ENCODE results near the gene RTN4IP1.
"Not testable (repeated sequence)": the region's sequence is repeated elsewhere in the genome, so short reads cannot be mapped to it uniquely, and the experiment has no call there.

The RTN4IP1 gene

GRCh38 chr6:106591111-106591825, 38.0 kb downstream of the RTN4IP1 start:
- Histone ChIP-seq H3K9ac (ENCODE audit: low read length in 5 of 5) (peak overlapping the region in 1 of 5 donors; percentile 20), H3K27ac (ENCODE audit: low read depth, low read length) (peak overlapping the region; percentile 85)

DNA sequence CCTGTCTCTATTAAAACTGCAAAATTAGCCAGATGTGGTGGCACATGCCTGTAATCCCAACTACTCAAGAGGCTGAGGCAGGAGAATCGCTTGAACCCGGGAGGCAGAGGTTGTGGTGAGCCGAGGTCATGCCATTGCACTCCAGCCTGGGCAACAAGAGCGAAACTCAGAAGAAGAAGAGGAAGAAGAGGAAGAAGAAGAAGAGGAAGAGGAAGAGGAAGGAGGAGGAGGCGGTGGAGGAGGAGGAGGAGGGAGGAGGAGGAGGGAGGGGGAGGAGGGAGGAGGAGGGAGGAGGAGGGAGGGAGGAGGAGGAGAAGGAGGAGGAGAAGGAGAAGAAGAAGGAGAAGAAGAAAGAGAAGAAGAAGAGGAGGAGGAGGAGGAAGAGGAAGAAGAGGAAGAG, 40.4 kb downstream of the RTN4IP1 start:
- not testable (repeated sequence) for H3K27me3 ChIP-seq (ENCODE audit: control insufficient read depth in 5 of 5, insufficient read depth in 4 of 5, low read length in 5 of 5); H3K9ac ChIP-seq (ENCODE audit: low read length in 5 of 5); H3K27ac ChIP-seq (ENCODE audit: low read depth, low read length); H3K9me3 ChIP-seq (ENCODE audit: control insufficient read depth in 5 of 5, low read length in 5 of 5); H3K4me3 ChIP-seq (ENCODE audit: low read depth in 1 of 5, low read length in 5 of 5)
- peaks cover 5 to 16% (median 7%) of the 10 kb centered on the region in 5 donors for H3K36me3 ChIP-seq (ENCODE audit: control insufficient read depth in 5 of 5, insufficient read depth in 5 of 5, low read length in 5 of 5)
- peaks cover 0 to 19% (median 15%) of the 10 kb centered on the region in 5 donors for H3K4me1 ChIP-seq (ENCODE audit: control insufficient read depth in 5 of 5, insufficient read depth in 5 of 5, low read length in 5 of 5)

More at GRCh38 chr6:106591111-106591825, 38.0 kb downstream of the RTN4IP1 start:
- Histone ChIP-seq H3K36me3 (ENCODE audit: control insufficient read depth in 5 of 5, insufficient read depth in 5 of 5, low read length in 5 of 5) (peaks cover 3 to 12% (median 7%) of the 10 kb centered on the region in 5 donors), H3K27me3 (ENCODE audit: control insufficient read depth in 5 of 5, insufficient read depth in 4 of 5, low read length in 5 of 5) (no peaks in the 10 kb centered on the region), H3K9me3 (ENCODE audit: control insufficient read depth in 5 of 5, low read length in 5 of 5) (no peaks in the 10 kb centered on the region), H3K4me3 (ENCODE audit: low read depth in 1 of 5, low read length in 5 of 5) (no peak overlapping the region), H3K4me1 (ENCODE audit: control insufficient read depth in 5 of 5, insufficient read depth in 5 of 5, low read length in 5 of 5) (peaks cover 0 to 16% (median 14%) of the 10 kb centered on the region in 5 donors)

- Histone ChIP-seq H3K9ac (ENCODE audit: low read length in 5 of 5) (no peak overlapping the region), H3K27me3 (ENCODE audit: control insufficient read depth in 5 of 5, insufficient read depth in 4 of 5, low read length in 5 of 5) (no peaks in the 10 kb centered on the region), H3K4me1 (ENCODE audit: control insufficient read depth in 5 of 5, insufficient read depth in 5 of 5, low read length in 5 of 5) (peaks cover 0 to 17% (median 13%) of the 10 kb centered on the region in 5 donors), H3K4me3 (ENCODE audit: low read depth in 1 of 5, low read length in 5 of 5) (no peak overlapping the region), H3K27ac (ENCODE audit: low read depth, low read length) (no peak overlapping the region), H3K36me3 (ENCODE audit: control insufficient read depth in 5 of 5, insufficient read depth in 5 of 5, low read length in 5 of 5) (peaks cover 11 to 29% (median 15%) of the 10 kb centered on the region in 5 donors), H3K9me3 (ENCODE audit: control insufficient read depth in 5 of 5, low read length in 5 of 5) (no peaks in the 10 kb centered on the region)
These were observed 42.4 kb downstream of the RTN4IP1 start for GRCh38 chr6:106586815-106587415.

DNA sequence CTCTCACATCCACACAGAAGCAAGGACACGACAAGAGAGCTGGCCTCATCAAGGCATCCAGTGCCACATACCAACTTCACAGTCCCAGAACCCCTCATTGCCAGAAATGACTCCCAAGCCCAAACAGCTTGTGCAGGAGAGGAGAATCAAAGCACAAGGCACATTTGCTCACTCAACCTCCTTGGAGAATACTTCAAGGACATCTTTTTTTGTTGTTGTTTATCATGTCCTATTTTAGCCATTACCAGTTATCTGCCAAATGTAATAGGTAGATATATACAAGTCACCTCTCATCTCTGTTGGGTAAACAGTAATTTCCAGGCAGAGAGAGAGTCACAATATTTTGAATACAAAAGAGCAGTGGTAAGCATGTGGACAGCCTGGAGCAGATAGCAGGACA, 47.8 kb downstream of the RTN4IP1 start:
- Histone ChIP-seq H3K4me3 (ENCODE audit: low read depth in 1 of 5, low read length in 5 of 5) (no peak overlapping the region), H3K9me3 (ENCODE audit: control insufficient read depth in 5 of 5, low read length in 5 of 5) (no peaks in the 10 kb centered on the region), H3K4me1 (ENCODE audit: control insufficient read depth in 5 of 5, insufficient read depth in 5 of 5, low read length in 5 of 5) (peaks cover 0 to 11% (median 0%) of the 10 kb centered on the region in 5 donors), H3K27me3 (ENCODE audit: control insufficient read depth in 5 of 5, insufficient read depth in 4 of 5, low read length in 5 of 5) (no peaks in the 10 kb centered on the region), H3K36me3 (ENCODE audit: control insufficient read depth in 5 of 5, insufficient read depth in 5 of 5, low read length in 5 of 5) (peaks cover 11 to 32% (median 14%) of the 10 kb centered on the region in 5 donors), H3K9ac (ENCODE audit: low read length in 5 of 5) (no peak overlapping the region), H3K27ac (ENCODE audit: low read depth, low read length) (no peak overlapping the region)

DNA sequence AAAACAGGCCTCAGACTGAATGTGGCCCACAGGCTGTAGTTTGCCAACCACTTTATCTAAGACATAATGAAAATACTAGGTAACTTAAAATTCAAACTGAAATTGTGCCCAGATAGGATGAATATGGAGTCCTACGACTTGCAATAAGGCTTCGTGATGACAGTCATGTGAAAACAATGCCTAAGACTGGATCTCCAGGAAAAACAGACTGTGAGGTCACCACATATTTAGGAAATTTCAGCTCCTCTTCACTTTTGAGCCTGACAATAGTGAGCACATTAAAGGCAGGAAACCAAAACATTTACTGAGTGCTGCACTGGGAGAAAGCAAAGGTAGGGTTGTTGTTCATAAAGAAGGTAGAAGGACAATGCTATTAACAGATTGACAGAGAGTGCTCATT, 50.0 kb downstream of the RTN4IP1 start:
- H3K4me1 ChIP-seq (ENCODE audit: control insufficient read depth in 5 of 5, insufficient read depth in 5 of 5, low read length in 5 of 5): peaks cover 0 to 6% (median 0%) of the 10 kb centered on the region in 5 donors
- no peak overlapping the region for H3K4me3 ChIP-seq (ENCODE audit: low read depth in 1 of 5, low read length in 5 of 5)
- H3K27ac ChIP-seq (ENCODE audit: low read depth, low read length): no peak overlapping the region
- no peak overlapping the region for H3K9ac ChIP-seq (ENCODE audit: low read length in 5 of 5)
- H3K9me3 ChIP-seq (ENCODE audit: control insufficient read depth in 5 of 5, low read length in 5 of 5): no peaks in the 10 kb centered on the region
- H3K36me3 ChIP-seq (ENCODE audit: control insufficient read depth in 5 of 5, insufficient read depth in 5 of 5, low read length in 5 of 5): peaks cover 13 to 44% (median 21%) of the 10 kb centered on the region in 5 donors
- no peaks in the 10 kb centered on the region for H3K27me3 ChIP-seq (ENCODE audit: control insufficient read depth in 5 of 5, insufficient read depth in 4 of 5, low read length in 5 of 5)

- no peaks in the 10 kb centered on the region for H3K27me3 ChIP-seq (ENCODE audit: control insufficient read depth in 5 of 5, insufficient read depth in 4 of 5, low read length in 5 of 5)
- no peaks in the 10 kb centered on the region for H3K9me3 ChIP-seq (ENCODE audit: control insufficient read depth in 5 of 5, low read length in 5 of 5)
- peaks cover 4 to 38% (median 22%) of the 10 kb centered on the region in 5 donors for H3K36me3 ChIP-seq (ENCODE audit: control insufficient read depth in 5 of 5, insufficient read depth in 5 of 5, low read length in 5 of 5)
- H3K9ac ChIP-seq (ENCODE audit: low read length in 5 of 5): no peak overlapping the region
- peaks cover 0 to 6% (median 0%) of the 10 kb centered on the region in 5 donors for H3K4me1 ChIP-seq (ENCODE audit: control insufficient read depth in 5 of 5, insufficient read depth in 5 of 5, low read length in 5 of 5)
- no peak overlapping the region for H3K4me3 ChIP-seq (ENCODE audit: low read depth in 1 of 5, low read length in 5 of 5)
- H3K27ac ChIP-seq (ENCODE audit: low read depth, low read length): no peak overlapping the region
These were observed 54.4 kb downstream of the RTN4IP1 start for GRCh38 chr6:106574741-106575458.

DNA sequence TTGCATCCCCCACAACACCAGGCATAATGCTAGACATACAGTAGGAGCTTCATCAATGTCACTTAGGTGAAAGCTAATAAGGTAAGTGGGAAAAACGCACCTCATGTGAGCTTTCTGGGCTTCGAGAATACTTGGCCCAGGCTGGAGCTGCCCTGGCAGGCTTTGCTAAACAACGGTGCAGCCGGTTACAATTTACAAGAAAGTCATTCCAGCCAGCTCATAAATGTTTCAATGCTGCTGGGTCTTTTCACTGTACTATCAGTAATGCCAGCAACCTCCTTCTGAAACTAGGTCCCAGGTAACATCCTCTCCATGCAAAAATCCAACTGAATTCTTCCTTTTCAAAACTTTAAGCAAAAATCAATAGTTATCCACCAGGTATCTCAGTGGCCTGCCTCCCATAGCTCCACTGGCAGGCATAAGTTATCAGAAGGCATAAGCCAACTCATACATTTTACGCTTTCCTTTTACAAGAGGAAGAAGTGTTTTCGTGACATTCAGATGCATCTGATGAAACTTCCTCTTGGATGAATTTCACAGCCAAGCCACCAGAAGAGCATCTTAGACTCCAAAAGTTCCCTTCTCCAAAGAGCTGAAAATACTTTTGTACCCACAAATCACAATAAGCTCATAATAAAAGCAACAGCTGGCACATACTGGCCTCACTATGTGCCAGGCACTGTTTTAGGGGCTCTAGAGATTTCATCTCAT, 56.3 kb downstream of the RTN4IP1 start:
- Histone ChIP-seq H3K4me3 (ENCODE audit: low read depth in 1 of 5, low read length in 5 of 5) (no peak overlapping the region), H3K9ac (ENCODE audit: low read length in 5 of 5) (no peak overlapping the region), H3K4me1 (ENCODE audit: control insufficient read depth in 5 of 5, insufficient read depth in 5 of 5, low read length in 5 of 5) (peaks cover 0 to 6% (median 0%) of the 10 kb centered on the region in 5 donors), H3K27ac (ENCODE audit: low read depth, low read length) (no peak overlapping the region), H3K27me3 (ENCODE audit: control insufficient read depth in 5 of 5, insufficient read depth in 4 of 5, low read length in 5 of 5) (no peaks in the 10 kb centered on the region), H3K36me3 (ENCODE audit: control insufficient read depth in 5 of 5, insufficient read depth in 5 of 5, low read length in 5 of 5) (peaks cover 16 to 54% (median 35%) of the 10 kb centered on the region in 5 donors), H3K9me3 (ENCODE audit: control insufficient read depth in 5 of 5, low read length in 5 of 5) (no peaks in the 10 kb centered on the region)

GRCh38 chr6:106572436-106572835, 56.9 kb downstream of the RTN4IP1 start:
- no peak overlapping the region for H3K9ac ChIP-seq (ENCODE audit: low read length in 5 of 5)
- peaks cover 16 to 55% (median 35%) of the 10 kb centered on the region in 5 donors for H3K36me3 ChIP-seq (ENCODE audit: control insufficient read depth in 5 of 5, insufficient read depth in 5 of 5, low read length in 5 of 5)
- H3K27me3 ChIP-seq (ENCODE audit: control insufficient read depth in 5 of 5, insufficient read depth in 4 of 5, low read length in 5 of 5): no peaks in the 10 kb centered on the region
- no peak overlapping the region for H3K27ac ChIP-seq (ENCODE audit: low read depth, low read length)
- H3K4me3 ChIP-seq (ENCODE audit: low read depth in 1 of 5, low read length in 5 of 5): no peak overlapping the region
- no peaks in the 10 kb centered on the region for H3K9me3 ChIP-seq (ENCODE audit: control insufficient read depth in 5 of 5, low read length in 5 of 5)
- H3K4me1 ChIP-seq (ENCODE audit: control insufficient read depth in 5 of 5, insufficient read depth in 5 of 5, low read length in 5 of 5): peaks cover 0 to 6% (median 0%) of the 10 kb centered on the region in 5 donors

DNA sequence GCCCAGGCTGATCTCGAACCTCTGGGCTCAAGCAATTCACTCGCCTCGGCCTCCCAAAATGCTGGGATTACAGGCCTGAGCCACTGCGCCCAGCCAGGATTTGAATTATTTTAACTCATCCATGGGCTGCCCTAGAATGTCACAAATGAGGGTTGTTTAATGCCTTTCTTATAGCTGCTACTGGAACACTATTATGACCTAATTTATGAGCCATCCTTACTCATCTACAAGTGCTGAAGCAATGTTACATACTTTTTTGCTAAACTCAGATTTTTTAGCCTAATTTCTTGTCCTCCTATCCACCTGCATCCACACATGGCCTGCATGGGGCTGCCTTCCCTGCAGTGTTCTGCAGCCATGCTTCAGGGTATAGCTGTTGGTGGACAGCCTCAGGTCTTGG, 59.9 kb downstream of the RTN4IP1 start:
- Histone ChIP-seq H3K9me3 (ENCODE audit: control insufficient read depth in 5 of 5, low read length in 5 of 5) (no peaks in the 10 kb centered on the region), H3K27ac (ENCODE audit: low read depth, low read length) (no peak overlapping the region), H3K4me1 (ENCODE audit: control insufficient read depth in 5 of 5, insufficient read depth in 5 of 5, low read length in 5 of 5) (peaks cover 0 to 15% (median 6%) of the 10 kb centered on the region in 5 donors), H3K4me3 (ENCODE audit: low read depth in 1 of 5, low read length in 5 of 5) (no peak overlapping the region), H3K36me3 (ENCODE audit: control insufficient read depth in 5 of 5, insufficient read depth in 5 of 5, low read length in 5 of 5) (peaks cover 13 to 54% (median 36%) of the 10 kb centered on the region in 5 donors), H3K27me3 (ENCODE audit: control insufficient read depth in 5 of 5, insufficient read depth in 4 of 5, low read length in 5 of 5) (no peaks in the 10 kb centered on the region), H3K9ac (ENCODE audit: low read length in 5 of 5) (no peak overlapping the region)

All from subcutaneous abdominal adipose tissue (tissue), 5 donors.